IPS-18c (cell line): Measurements from ENCODE around the gene COL2A1.

Experiments
- H3K4me3 ChIP-seq: 2 replicates; pipeline ENCODE4 v1.7.0; 2013; ENCODE audit warnings: low read depth, mild to moderate bottlenecking, low read length, moderate library complexity; ENCODE audit not compliant: insufficient read depth
- H3K9me3 ChIP-seq: one replicate; pipeline ENCODE4 v1.6.1; 2013; ENCODE audit warnings: mild to moderate bottlenecking, low read length, moderate library complexity; ENCODE audit not compliant: control insufficient read depth, insufficient read depth

Gene COL2A1

GRCh38 chr12:47949441-47950341 is 54.6 kb downstream of the COL2A1 start:
- no peak overlapping the region for H3K4me3 ChIP-seq
- H3K9me3 ChIP-seq, result no peaks in the 10 kb centered on the region

- no peaks in the 10 kb centered on the region for H3K9me3 ChIP-seq
- H3K4me3 ChIP-seq, result no peak overlapping the region
Observed at GRCh38 chr12:47947341-47947740, 56.9 kb downstream of the COL2A1 start.

- no peaks in the 10 kb centered on the region for H3K9me3 ChIP-seq
- no peak overlapping the region for H3K4me3 ChIP-seq
Observed at GRCh38 chr12:47946413-47947323, 57.6 kb downstream of the COL2A1 start.

GRCh38 chr12:47945341-47945728 is 58.9 kb downstream of the COL2A1 start:
- no peak overlapping the region for H3K4me3 ChIP-seq
- H3K9me3 ChIP-seq, result no peaks in the 10 kb centered on the region

GRCh38 chr12:47944685-47945340 is 59.5 kb downstream of the COL2A1 start:
- H3K4me3 ChIP-seq, result no peak overlapping the region
- H3K9me3 ChIP-seq, result no peaks in the 10 kb centered on the region

- H3K9me3 ChIP-seq, result no peaks in the 10 kb centered on the region
- H3K4me3 ChIP-seq, result no peak overlapping the region
Observed at GRCh38 chr12:47943623-47944340, 60.5 kb downstream of the COL2A1 start.

- H3K9me3 ChIP-seq, result no peaks in the 10 kb centered on the region
- no peak overlapping the region for H3K4me3 ChIP-seq
Observed at GRCh38 chr12:47942614-47943225, 61.6 kb downstream of the COL2A1 start.

GRCh38 chr12:47941871-47942613 is 62.2 kb downstream of the COL2A1 start:
- H3K9me3 ChIP-seq, result no peaks in the 10 kb centered on the region
- H3K4me3 ChIP-seq, result peak overlapping the region; percentile 28; the same call in 1 of the 2 replicates

- Histone ChIP-seq H3K4me3 (no peak overlapping the region), H3K9me3 (no peaks in the 10 kb centered on the region)
Observed at GRCh38 chr12:47941475-47941780, 62.8 kb downstream of the COL2A1 start.

GRCh38 chr12:47940773-47941474 is 63.4 kb downstream of the COL2A1 start:
- H3K9me3 ChIP-seq, result no peaks in the 10 kb centered on the region
- H3K4me3 ChIP-seq, result no peak overlapping the region

- H3K4me3 ChIP-seq, result no peak overlapping the region
Observed at GRCh38 chr12:47939009-47939601, 65.2 kb downstream of the COL2A1 start.

GRCh38 chr12:47938594-47938993 is 65.7 kb downstream of the COL2A1 start:
- Histone ChIP-seq H3K9me3 (peaks cover 2% of the 10 kb centered on the region), H3K4me3 (no peak overlapping the region)

More at GRCh38 chr12:47939009-47939601, 65.2 kb downstream of the COL2A1 start:
- no peaks in the 10 kb centered on the region for H3K9me3 ChIP-seq

GRCh38 chr12:47938093-47938492 is 66.2 kb downstream of the COL2A1 start:
- peaks cover 2% of the 10 kb centered on the region for H3K9me3 ChIP-seq
- H3K4me3 ChIP-seq, result no peak overlapping the region

GRCh38 chr12:47935184-47935583 is 69.1 kb downstream of the COL2A1 start:
- H3K9me3 ChIP-seq, result peaks cover 2% of the 10 kb centered on the region
- no peak overlapping the region for H3K4me3 ChIP-seq

GRCh38 chr12:47931187-47931586 is 73.1 kb downstream of the COL2A1 start:
- Histone ChIP-seq H3K4me3 (no peak overlapping the region), H3K9me3 (peaks cover 2% of the 10 kb centered on the region)
